AG04449 (cell line): ENCODE results near the gene DYNC2I2.

Experiments
- CTCF ChIA-PET: fragments of 350-600 bp; formaldehyde crosslinking; extraction: SDS; loops from one replicate; lab custom pipeline; 2021; ENCODE audit warnings: antibody characterized with exemption; lab: Yijun Ruan, JAX
- POLR2A ChIA-PET: fragments of 400-600, 350-600 bp; formaldehyde crosslinking; extraction: SDS; loops from one replicate; lab custom pipeline; 2020; ENCODE audit warnings: antibody characterized with exemption, inconsistent platforms; lab: Yijun Ruan, JAX
- DNase-seq: peaks from one replicate; pipeline ENCODE4 v3.0.0-alpha.2; 2010; ENCODE audit warnings: low read depth, low spot score
- H3K4me3 ChIP-seq: 2 replicates; pipeline ENCODE4 v1.5.1; 2011; ENCODE audit warnings: low read depth, mild to moderate bottlenecking, control low read depth, low read length
- CTCF ChIP-seq: IDR thresholded peaks from one replicate; pipeline ENCODE4 v1.5.1; 2011; ENCODE audit warnings: mild to moderate bottlenecking, moderate library complexity, low read length, control low read depth, inconsistent platforms; ENCODE audit not compliant: insufficient read depth; ENCODE audit errors: missing control alignments

Gene DYNC2I2

GRCh38 chr9:128603697-128604096, 53.0 kb downstream of the DYNC2I2 start:
- POLR2A ChIA-PET, result no interaction called here
- CTCF ChIA-PET, result interaction anchor here (0.9 to 2.2 kb wide), 3 partner anchors 14 to 29 kb away, joined by 4 to 6 read pairs (median 4); no protein-coding TSS in a partner anchor

GRCh38 chr9:128600099-128600498, 56.5 kb downstream of the DYNC2I2 start:
- ChIA-PET POLR2A (no interaction called here), CTCF (interaction anchor here (3.6 kb wide), 1 partner anchor 10 kb away, joined by 18 read pairs; no protein-coding TSS in a partner anchor)
- no peak for DNase-seq
- no peak overlapping the region for H3K4me3 ChIP-seq
- no peak for TF ChIP-seq CTCF

More at GRCh38 chr9:128603697-128604096, 53.0 kb downstream of the DYNC2I2 start:
- TF ChIP-seq CTCF, result no peak
- no peak overlapping the region for H3K4me3 ChIP-seq
- no peak for DNase-seq

GRCh38 chr9:128595471-128595870, 61.2 kb downstream of the DYNC2I2 start:
- no peak for DNase-seq
- TF ChIP-seq CTCF, result no peak
- ChIA-PET CTCF (interaction anchor here (1.4 kb wide), 1 partner anchor 11 kb away, joined by 3 read pairs; no protein-coding TSS in a partner anchor), POLR2A (no interaction called here)
- H3K4me3 ChIP-seq, result no peak overlapping the region

GRCh38 chr9:128593856-128594255, 62.8 kb downstream of the DYNC2I2 start:
- no peak overlapping the region for H3K4me3 ChIP-seq
- CTCF ChIA-PET, result no interaction called here
- no peak for DNase-seq
- POLR2A ChIA-PET, result no interaction called here
- TF ChIP-seq CTCF, result no peak

GRCh38 chr9:128593039-128593438, 63.6 kb downstream of the DYNC2I2 start:
- no peak for TF ChIP-seq CTCF
- POLR2A ChIA-PET, result no interaction called here
- DNase-seq, result no peak
- H3K4me3 ChIP-seq, result no peak overlapping the region
- CTCF ChIA-PET, result no interaction called here

- CTCF ChIA-PET, result interaction anchor here (0.9 kb wide), 1 partner anchor 127 kb away, joined by 4 read pairs; no protein-coding TSS in a partner anchor
- no peak for TF ChIP-seq CTCF
- POLR2A ChIA-PET, result interaction anchor here (1.4 kb wide), 1 partner anchor 36 kb away, joined by 3 read pairs; the partner anchor contains the start of gene SPTAN1
- DNase-seq, result no peak
- no peak overlapping the region for H3K4me3 ChIP-seq
Measured at GRCh38 chr9:128588581-128589233, 67.9 kb downstream of the DYNC2I2 start.
